ENCODE measurements around the gene PCMTD2.
A peak's percentile ranks its signal among the peaks of the same experiment; 100 is the strongest.

Gene PCMTD2

DNA sequence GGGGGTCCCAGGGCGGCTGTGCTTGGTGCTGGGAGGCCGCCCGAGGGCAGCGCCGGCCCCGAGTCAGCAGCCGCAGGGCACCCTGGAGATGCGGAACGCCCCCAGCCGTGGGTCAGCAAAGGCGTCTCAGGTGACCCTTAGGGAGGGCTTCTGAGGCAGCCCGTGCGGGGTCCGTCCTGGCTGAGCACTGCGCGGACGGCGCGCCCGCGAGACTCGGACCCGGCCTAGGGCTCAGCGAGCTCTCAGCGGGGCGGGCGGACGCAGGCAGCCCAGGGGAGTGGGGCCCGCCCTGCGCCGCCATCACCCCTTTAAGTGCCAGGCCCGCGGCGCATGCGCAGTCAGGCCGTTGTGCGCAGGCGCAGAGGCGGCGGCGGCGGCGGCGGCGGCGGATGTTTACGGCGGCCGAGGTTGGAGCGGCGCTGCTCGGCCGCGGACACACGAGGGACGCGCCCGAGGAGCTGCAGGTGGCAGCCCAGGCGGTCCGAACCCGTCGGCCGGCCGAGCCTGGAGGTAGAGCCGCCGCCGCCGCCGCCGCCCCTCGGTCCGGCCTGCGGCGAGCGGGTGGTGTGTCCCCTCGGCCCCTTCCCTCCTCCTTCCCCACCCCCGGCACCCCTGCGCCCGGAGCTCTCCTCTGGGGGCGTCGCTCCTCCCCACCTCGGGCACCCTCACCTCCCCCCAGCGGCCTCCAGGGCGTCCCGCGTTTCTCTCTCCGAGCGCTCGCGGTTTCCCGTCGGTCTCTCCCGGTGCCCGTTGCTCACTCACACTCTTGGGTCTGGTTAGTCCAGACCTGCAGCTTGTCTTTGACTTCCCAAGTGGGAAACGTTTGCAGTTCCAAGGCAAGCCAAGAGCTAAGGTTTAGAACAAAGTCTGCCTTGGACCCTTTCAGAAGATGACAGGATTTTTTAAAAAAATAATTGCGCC, at the start of gene PCMTD2:
Gene PCMTD2, plus strand, starts transcription at position 388 of the 921 bp plus-strand sequence. CDS start 4,218 bp downstream, outside the sequence.
- H3K27ac ChIP-seq: peak within 1 kb of the TSS; percentile 53
- DNase-seq (ENCODE audit: low read depth, low spot score): no peak

DNA sequence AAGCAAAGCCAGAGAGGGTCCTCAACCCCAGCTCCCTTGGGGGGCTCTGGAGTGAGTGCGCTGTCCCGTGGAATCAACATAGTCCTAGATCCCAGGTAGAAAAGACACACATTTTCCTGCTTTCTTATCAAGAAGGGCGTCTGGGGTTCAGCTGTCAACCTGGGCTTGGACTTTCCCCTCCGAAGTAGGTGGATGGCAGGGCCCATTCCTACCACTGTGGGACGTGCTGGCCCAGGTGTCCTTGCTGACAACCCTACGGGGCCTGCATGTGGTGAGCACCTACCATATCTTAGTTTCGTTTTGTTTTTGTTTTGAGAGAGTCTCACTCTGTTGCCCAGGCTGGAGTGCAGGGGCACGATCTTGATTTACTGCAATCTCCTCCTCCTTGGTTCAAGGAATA, 48.9 kb upstream of the PCMTD2 start:
- DNase-seq (ENCODE audit: low read depth, low spot score): no peak
- no peak overlapping the region for H3K27ac ChIP-seq

DNA sequence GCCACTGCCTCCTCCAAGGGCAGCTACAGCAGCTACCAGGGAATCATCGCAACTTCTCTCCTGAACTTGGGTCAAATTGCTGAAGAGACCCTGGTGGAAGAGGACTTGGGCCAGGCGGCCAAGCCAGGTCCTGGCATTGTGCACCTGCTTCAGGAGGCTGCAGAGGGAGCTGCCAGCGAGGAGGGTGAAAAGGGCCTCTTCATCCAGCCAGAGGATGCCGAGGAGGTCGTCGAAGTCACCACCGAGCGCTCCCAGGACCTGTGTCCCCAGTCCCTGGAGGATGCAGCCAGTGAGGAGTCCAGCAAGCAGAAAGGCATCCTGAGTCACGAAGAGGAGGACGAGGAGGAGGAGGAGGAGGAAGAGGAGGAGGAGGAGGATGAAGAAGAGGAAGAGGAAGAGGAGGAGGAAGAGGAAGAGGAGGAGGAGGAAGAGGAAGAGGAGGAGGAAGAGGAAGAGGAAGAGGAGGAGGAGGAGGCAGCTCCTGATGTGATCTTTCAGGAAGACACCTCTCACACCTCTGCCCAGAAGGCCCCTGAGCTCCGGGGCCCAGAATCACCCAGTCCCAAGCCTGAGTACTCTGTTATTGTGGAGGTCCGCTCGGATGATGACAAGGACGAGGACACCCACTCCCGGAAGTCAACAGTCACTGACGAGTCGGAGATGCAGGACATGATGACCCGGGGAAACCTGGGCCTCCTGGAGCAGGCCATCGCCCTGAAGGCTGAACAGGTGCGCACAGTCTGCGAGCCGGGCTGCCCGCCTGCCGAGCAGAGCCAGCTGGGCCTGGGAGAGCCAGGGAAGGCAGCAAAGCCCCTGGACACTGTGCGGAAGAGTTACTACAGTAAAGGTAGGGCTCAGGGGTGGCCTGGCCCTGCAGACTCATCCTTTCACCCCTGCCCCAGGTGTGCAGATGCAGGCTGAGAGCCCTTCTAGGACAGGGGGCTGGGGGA, 47.6 kb upstream of the PCMTD2 start:
- no peak overlapping the region for H3K27ac ChIP-seq
- DNase-seq (ENCODE audit: low read depth, low spot score): no peak

DNA sequence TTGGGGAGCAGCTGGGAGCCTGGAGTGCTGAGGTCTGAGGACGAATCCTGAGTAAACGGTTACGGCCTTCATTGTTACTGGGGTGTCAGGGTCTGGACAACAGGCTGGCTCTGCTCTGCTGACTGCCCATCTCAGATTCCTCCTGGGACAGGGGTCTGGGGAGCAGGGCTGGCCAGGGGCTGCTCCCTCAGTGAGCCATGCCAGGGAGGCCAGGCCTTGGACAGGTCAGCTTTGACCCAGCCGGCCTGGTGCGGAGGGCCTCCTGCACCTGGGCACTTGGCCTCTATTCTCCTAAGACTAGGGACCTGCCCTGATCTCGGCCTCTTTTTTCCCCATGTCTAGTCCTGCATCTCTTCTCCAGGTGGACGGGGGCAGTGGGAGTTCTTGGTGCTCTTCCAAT, 46.4 kb upstream of the PCMTD2 start:
- DNase-seq (ENCODE audit: low read depth, low spot score): no peak
- H3K27ac ChIP-seq: no peak overlapping the region

DNA sequence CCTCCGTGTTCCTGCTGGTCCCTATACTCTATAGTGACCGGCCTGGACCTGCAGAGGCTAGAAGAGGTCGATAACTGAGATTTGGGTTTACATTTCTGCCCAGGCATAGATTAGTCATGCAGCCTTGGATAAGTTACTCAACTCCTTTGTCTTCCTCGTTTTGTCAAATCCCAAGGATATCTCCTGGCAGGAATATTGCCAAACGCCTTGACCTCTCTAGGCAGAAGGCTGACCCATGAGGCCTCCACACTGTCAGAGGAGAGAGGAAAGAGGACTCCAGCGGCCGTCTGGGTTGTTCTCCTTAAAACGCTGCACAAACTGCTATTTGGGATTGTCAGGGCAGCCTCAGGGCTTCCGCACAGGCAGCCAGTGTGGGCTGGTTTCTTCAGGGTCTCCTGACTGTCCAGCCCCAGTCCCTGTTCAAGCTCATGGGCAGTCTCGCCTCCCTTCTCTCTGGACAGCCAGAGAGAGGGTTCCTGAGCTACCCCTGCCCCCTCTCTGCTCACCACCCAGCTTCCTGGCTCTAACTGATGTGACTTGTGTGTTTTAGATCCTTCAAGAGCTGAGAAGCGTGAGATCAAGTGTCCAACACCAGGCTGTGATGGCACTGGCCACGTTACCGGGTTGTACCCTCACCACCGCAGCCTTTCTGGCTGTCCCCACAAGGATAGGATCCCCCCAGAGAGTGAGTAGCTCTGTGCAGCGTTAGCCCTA, 44.7 kb upstream of the PCMTD2 start:
- DNase-seq (ENCODE audit: low read depth, low spot score): no peak
- H3K27ac ChIP-seq: no peak overlapping the region

DNA sequence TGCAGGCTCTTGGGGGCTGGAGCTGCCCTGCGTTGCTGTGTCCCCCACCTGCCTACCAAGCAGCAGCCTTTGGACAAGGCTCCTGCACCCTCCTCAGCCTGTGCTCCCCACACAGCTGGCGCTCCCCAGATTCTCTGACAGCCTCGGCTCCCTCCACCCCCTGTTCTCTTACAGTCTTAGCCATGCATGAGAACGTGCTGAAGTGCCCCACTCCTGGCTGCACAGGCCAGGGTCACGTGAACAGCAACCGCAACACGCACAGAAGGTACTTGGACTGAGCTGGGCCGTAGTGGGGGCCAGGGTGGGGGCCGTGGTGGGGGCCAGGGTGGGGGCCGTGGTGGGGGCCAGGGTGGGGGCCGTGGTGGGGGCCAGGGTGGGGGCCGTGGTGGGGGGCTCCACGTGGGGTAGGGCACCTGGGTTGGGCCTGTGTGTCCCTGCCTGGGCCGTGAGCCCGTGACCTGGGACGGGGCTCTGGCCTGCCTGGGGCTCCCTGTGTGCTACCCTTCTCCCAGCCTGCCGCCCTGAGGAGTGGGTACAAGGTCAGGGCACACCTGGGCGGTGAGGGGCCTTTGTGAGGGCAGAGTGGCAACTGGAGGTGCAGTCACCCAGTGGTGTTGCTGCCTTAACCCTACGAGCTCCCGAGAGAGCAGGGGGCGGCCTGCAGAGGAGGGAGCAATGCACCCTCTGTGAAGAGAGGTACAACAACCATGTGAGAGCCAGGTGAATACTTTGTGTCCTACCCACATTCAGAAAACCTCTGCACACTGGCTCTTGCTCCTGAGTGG, 43.5 kb upstream of the PCMTD2 start:
- DNase-seq (ENCODE audit: low read depth, low spot score): no peak
- H3K27ac ChIP-seq: no peak overlapping the region

DNA sequence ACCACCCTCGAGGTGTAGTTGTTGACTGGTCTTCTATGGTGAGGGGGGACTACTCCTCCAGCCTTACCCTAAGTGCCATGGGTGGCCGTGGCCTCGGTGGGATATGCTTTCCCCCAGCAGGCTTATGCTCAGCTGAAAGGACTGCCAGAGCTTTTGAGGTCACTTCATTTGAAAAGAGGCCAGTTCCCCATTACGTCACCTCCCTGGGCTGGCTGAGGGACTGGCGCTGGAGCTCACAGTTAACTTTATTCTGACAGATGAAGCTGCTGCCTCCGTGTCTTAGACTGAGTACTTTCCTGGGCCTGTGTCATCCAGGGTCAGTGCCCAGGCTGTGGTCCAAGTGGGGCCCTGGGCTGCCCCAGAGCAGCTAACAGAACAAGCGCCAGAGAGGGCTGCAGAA, 42.8 kb upstream of the PCMTD2 start:
- no peak for DNase-seq (ENCODE audit: low read depth, low spot score)
- H3K27ac ChIP-seq: no peak overlapping the region

DNA sequence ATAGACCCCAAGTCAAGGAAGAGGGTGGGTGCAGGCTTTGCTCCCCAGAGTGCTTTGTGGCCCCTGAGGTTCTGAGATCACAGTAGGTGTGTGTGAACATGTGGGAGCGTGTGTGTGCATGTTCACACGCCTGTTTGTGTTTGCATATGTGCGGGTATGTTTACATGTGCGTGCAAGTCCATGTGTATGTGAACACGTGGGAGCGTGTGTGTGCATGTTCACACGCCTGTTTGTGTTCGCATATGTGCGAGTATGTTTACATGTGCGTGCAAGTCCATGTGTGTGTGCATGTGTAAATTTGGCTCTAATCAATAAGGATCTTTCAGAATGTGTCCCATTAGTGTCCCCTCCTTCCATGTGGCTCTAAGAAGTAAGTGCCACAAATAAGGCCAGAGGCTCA, 41.4 kb upstream of the PCMTD2 start:
- no peak for DNase-seq (ENCODE audit: low read depth, low spot score)
- H3K27ac ChIP-seq: no peak overlapping the region

DNA sequence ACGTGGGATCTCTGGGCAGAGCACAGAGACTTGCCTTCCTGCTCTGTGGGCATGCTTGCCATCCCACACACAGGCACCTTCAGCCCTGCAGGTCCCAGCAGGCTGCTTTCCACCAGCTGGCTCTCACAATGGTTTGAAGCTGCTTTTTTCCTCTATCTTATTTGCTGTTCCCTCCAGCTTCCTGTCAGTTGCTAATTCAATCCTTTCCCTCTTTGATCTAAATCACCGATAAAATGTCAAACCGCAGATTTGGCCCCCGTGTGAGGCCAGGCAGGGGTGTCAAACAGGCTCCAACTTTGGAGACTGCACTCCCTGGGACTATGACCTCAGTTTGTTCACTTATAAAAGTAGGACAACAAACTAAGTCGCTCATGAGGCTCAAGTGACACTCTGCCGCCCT, 40.6 kb upstream of the PCMTD2 start:
- H3K27ac ChIP-seq: no peak overlapping the region
- DNase-seq (ENCODE audit: low read depth, low spot score): no peak

DNA sequence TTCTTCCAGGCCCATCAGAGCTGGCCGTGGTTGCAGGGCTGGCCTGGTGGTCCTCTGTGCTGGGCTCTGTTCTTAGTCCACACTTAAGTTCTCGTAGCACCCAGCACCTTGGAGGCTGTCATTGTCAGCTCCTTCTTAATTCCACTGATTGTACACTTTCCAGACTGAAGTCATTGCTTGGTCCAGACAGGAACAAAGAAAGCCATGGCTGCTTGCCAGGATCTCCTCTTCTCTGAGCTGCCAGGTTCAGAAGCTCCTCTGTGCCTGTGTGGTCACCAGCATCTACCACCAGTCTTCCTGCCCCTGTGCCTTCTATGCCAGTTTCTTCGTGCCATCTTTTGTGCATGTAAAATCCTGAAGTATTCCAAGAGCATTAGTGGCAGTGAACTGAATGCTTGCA, 39.5 kb upstream of the PCMTD2 start:
- H3K27ac ChIP-seq: no peak overlapping the region
- no peak for DNase-seq (ENCODE audit: low read depth, low spot score)

DNA sequence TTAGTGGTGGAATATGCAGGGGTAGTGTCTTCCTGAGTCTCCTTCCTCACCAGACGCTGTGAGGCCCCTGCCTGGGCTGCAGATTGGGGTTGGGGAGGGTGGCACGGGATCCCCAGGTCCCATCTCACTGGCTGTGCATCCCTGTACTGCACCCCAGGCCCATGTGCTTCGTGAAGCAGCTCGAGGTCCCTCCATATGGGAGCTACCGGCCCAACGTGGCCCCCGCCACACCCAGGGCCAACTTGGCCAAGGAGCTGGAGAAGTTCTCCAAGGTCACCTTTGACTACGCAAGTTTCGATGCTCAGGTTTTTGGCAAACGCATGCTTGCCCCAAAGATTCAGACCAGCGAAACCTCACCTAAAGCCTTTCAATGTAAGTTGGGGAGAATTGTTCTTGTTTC, 38.6 kb upstream of the PCMTD2 start:
- DNase-seq (ENCODE audit: low read depth, low spot score): no peak
- H3K27ac ChIP-seq: no peak overlapping the region

DNA sequence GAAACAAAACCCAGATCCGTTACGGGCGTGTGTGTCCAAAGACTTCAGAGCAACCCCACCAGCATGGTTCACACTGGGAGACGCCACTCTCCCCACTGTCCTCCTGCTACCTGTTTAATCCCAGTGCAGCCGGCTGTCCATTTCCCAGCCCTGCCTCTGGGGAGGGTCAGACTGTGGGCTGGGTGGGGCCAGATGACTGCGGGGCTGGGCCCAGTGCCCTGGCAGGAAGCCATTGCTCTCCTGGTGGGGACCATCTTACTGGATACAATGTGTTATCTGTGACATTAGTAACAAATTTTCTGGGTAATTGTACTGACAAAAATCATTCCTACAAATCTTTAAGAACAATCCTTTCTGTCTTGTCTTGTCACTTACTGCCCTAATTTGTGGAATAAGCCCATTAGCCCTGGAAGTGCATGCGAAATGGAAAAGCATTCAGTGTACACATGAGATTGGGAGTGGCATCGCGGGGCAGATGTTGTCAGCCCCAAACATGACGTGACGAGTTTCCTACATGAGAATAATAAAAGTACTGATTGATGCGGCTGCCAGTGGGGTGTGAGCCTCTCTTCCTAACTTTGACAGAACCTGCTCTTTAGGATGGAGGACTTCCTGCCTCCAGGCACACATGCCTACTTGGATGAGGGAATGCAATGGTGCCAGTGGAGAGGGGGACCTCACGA, 37.9 kb upstream of the PCMTD2 start:
- DNase-seq (ENCODE audit: low read depth, low spot score): no peak
- H3K27ac ChIP-seq: no peak overlapping the region

DNA sequence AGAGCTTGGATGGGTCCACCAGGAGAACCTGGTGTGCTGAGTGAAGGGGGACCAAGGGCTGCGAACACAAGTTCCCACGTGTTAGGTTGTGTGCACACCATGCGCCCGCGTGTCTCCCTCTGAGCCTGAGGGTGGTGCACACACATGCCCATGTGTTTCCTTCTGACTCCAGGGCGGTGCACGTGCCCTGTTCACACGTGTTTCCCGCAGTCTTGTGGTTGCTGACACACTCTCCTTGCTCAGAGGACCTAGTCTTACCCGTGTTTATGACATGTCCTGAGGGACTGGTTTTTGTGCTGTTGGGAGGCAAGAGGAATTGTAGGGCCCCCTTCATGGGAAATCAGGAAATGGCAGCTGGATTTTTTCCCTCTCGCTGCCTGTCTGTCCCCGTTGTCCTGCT, 36.3 kb upstream of the PCMTD2 start:
- DNase-seq (ENCODE audit: low read depth, low spot score): no peak
- H3K27ac ChIP-seq: no peak overlapping the region

DNA sequence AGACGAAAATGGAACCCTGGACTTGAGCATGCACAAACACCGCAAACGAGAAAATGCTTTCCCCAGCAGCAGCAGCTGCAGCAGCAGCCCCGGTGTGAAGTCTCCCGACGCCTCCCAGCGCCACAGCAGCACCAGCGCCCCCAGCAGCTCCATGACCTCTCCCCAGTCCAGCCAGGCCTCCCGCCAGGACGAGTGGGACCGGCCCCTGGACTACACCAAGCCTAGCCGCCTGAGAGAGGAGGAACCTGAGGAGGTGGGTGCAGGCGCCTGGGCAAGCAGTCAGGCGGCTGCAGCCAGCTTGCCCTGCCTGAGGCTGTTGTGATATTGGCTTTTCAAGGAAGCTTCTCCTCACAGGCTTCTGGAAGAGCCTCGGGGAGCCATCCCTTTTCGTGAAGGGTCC, 35.8 kb upstream of the PCMTD2 start:
- DNase-seq (ENCODE audit: low read depth, low spot score): no peak
- H3K27ac ChIP-seq: no peak overlapping the region

DNA sequence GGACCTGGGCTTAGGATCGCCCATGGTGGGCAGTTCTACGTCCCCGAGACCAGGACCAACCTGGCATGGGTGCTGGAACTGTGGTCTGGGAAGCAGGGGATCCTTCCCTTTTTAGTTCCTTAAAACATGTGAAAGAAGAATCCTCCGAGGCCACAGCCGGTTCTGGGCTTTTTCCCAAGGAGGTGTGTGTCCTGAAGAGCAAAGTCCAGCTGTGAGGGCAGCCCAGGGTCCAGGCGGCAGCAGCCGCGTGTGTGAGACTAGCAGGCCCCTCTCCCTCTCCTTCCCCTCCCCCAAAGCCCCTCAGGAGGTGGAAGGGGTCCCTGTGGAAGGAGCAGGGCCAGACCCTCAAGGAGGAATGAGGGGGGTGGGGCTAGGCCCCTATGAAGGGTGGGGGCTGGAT, 35.1 kb upstream of the PCMTD2 start:
- H3K27ac ChIP-seq: no peak overlapping the region
- DNase-seq (ENCODE audit: low read depth, low spot score): no peak

DNA sequence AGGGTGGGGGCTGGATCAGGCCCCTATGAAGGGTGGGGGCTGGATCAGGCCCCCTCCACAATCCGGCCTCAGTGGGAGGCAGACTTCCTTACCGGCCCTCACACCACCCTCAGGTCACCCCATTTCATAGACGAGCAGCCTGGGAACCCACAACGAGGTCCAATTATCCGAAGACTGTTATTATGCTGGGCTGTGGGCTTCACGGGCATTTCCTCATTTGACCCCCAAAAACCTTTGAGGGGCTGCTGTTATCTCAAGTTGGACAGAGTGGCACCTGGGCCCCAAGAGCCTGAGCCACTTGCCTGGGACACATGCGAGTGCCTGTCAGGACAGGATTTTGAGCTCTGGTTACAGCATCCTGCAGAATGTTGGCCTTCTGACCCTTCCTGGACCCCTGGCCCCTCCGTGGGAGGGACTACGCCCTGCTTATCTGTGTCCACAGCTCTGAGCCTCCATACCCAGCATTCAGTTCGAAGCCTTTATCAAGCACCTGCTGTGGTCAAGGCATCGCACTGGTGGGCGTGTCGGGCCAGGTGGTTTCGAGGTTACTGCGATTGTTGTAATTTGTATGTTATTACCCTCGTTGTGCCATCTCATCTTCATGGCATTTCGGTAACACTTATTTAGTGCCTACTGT, 34.5 kb upstream of the PCMTD2 start:
- no peak for DNase-seq (ENCODE audit: low read depth, low spot score)
- H3K27ac ChIP-seq: no peak overlapping the region

DNA sequence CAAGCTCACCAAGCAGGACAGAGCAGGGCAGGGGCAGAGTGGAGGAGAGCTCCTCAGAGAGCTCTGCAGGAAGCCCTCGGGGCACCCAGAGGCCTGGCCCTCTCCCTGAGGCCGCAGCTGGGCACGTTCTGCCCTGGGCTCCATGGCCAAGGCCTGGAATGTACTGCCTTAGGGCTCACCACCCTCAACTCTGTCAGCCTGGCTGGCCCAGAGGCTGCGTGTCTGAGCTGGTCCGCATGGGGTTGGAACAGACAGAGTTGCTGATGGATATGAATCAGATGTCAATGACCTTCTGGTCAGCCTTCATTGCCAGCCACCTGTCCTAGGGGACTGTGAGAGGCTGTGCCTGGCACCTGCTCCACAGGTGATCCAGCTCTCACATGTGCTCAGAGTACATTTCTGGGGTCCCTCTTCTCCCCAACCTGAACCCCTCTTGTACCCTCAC, 33.2 kb upstream of the PCMTD2 start:
- H3K27ac ChIP-seq: peak overlapping the region; percentile 28
- DNase-seq (ENCODE audit: low read depth, low spot score): no peak

DNA sequence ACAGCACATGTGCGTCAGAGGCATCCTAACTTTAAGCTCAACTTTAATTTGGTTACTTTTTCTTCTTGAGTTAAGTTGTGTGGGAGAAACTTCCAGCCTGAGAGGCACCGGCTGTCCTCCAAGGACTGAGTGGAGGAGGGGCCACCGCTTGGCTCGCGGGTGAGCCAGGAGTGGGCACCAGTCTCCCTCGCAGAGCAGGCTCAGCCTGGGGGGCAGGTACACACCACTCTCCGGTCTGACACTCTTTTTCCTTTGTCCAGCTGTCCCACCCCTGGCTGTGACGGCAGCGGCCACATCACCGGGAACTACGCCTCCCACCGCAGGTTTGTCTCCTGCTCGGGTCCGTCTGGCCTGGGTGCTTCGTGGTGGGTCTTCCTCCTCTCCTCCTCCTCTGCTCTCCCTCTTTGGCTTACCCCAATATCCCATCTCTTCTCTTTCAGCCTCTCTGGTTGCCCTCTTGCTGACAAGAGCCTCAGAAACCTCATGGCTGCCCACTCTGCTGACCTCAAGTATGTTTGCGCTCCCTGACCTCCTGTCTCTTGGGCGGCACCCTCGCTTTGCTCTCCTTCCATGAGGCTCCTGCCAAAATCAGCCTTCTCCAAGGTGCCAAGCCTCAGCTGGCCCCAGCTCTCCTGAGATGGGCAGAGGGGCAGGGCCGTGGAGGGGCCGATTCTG, 32.6 kb upstream of the PCMTD2 start:
- no peak for DNase-seq (ENCODE audit: low read depth, low spot score)
- no peak overlapping the region for H3K27ac ChIP-seq

Data from epithelial cell of prostate (primary cell).